Dendritic cell treated with granulocyte-macrophage colony-stimulating factor and Interleukin-4, amounts not matched to agents 40 ng/mL and 50 ng/mL, for 4 days (primary cell): ENCODE measurements around the gene PARL.

Experiments
- H3K27ac Mint-ChIP-seq: one replicate; pipeline ENCODE4 v1.8.0; 2022; ENCODE audit warnings: mild to moderate bottlenecking, mixed read lengths
- H3K27me3 Mint-ChIP-seq: one replicate; pipeline ENCODE4 v1.8.0; 2022; ENCODE audit warnings: mild to moderate bottlenecking, mixed read lengths
- H3K36me3 Mint-ChIP-seq: one replicate; pipeline ENCODE4 v1.8.0; 2022; ENCODE audit warnings: low read depth, mixed read lengths
- H3K4me1 Mint-ChIP-seq: one replicate; pipeline ENCODE4 v1.8.0; 2022; ENCODE audit warnings: low read depth, mixed read lengths
- H3K4me3 Mint-ChIP-seq: one replicate; pipeline ENCODE4 v1.8.0; 2022; ENCODE audit warnings: mild to moderate bottlenecking, moderate library complexity, mixed read lengths
- H3K9me3 Mint-ChIP-seq: one replicate; pipeline ENCODE4 v1.8.0; 2022; ENCODE audit warnings: mixed read lengths
- intact Hi-C: fragments of 100-400 bp; cut with micrococcal nuclease; formaldehyde crosslinking; loops from one replicate; pipeline ENCODE4 v1.15.0; 2022

Gene PARL

DNA sequence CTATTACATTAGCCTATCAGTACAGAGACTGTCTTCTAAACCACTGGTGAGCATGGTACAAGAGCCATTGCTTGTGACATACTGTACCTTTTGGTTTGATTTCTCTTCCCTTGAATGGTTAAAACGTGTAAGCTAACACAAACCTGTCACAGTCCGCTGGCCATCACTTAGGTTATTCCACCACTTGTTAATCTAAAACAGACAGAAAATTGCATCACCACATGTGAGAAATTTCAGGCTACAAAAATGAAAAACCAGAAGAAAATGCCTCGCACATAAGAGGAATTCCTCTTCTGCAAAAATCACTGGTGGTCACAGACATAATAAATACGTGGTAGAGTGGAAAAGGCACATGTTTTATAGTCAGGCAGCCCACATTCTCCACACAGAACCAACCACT is 22.1 kb downstream of the PARL start:
- Mint-ChIP-seq H3K36me3 (peaks cover 95% of the 10 kb centered on the region), H3K9me3 (no peaks in the 10 kb centered on the region), H3K27me3 (no peaks in the 10 kb centered on the region), H3K4me3 (no peak overlapping the region), H3K4me1 (no peaks in the 10 kb centered on the region), H3K27ac (no peak overlapping the region)
- intact Hi-C loops: no loop called here

DNA sequence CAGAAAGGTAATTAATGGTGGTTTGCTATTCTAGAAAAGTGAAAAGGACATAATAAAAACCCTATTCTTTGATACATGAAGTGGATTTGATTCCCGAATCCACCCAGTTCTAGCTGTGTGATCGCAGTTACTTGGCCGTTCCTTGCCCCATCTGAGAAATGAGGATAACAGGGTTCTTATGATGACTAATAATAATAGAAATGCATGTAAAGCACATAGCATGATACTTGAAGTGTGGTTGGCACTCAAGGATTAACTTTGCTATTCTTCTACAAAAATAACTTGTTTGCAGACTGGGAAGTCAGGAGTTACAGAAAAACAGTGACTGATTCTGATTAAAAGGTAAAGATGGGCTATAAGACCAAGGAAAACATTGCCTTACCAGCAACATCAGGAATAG is 26.8 kb downstream of the PARL start:
- Mint-ChIP-seq H3K27me3 (no peaks in the 10 kb centered on the region), H3K4me3 (no peak overlapping the region), H3K4me1 (peaks cover 10% of the 10 kb centered on the region), H3K36me3 (peaks cover 93% of the 10 kb centered on the region), H3K27ac (no peak overlapping the region), H3K9me3 (no peaks in the 10 kb centered on the region)
- intact Hi-C loops: no loop called here

DNA sequence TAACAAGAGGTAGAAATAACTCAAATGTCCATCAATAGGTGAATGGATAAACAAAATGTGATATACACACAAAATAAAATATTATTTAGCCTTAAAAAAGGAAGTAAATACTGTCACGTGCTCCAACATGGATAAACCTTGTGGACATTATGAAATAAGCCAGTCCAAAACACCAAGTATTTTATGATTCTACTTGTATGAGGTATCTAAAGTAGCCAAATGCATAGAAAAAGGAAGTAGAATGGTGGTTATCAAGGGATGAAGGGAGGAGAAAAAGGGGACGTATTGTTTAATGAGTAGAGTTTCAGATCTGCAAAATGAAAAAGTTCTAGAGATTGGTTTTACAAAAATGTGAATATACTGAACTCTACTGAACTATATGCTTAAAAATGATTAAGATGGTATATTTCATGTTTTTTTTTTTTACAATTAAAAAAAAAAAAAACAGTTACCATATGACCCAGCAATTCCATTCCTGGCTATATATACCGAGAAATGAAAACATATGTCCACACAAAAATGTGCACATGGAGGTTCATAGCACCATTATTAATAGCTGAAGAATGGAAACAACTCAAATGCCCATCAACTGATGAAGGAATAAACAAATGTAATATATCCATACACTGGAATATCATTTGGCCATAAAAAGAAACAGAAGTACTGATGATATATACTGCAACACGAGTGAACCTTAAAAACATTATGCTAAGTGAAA is 30.2 kb downstream of the PARL start:
- no peak overlapping the region for H3K4me3 Mint-ChIP-seq
- H3K27me3 Mint-ChIP-seq: no peaks in the 10 kb centered on the region
- peaks cover 93% of the 10 kb centered on the region for H3K36me3 Mint-ChIP-seq
- H3K4me1 Mint-ChIP-seq: peaks cover 10% of the 10 kb centered on the region
- no peaks in the 10 kb centered on the region for H3K9me3 Mint-ChIP-seq
- intact Hi-C loops: no loop called here
- no peak overlapping the region for H3K27ac Mint-ChIP-seq

DNA sequence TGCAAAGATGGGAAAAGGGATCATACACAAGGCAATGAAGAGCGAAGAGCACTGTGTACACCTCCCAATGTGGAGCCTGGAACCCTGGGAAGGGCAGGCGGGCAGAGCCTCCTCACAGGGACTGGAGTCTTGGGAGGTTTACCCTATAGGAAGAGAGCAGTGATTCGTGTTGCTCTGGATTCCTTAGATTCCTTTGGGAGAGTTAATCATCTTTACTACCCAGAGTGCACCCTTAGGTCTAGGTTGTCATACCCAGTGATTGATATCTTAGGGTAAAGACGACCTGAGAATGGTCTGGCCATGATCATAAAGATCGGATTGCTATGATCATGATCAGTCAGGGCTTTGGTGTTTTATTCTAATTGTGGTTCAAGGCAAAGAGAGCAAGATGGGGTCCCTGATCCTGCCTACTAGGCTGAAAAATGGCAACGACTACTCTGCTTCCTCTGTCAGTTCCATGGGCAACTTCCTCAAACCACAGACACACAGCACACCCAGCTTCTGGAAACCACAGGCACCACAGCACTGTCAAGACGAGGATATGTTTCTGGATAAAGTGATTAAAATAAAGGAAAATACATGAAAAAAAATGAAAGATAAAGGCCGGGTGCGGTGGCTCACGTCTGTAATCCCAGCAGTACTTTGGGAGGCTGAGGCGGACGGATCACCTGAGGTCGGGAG is 38.9 kb downstream of the PARL start:
- H3K4me3 Mint-ChIP-seq: no peak overlapping the region
- peaks cover 93% of the 10 kb centered on the region for H3K36me3 Mint-ChIP-seq
- no peaks in the 10 kb centered on the region for H3K27me3 Mint-ChIP-seq
- no peaks in the 10 kb centered on the region for H3K9me3 Mint-ChIP-seq
- peaks cover 10% of the 10 kb centered on the region for H3K4me1 Mint-ChIP-seq
- H3K27ac Mint-ChIP-seq: peak overlapping the region; percentile 65
- intact Hi-C loops: loop anchor here (5.0 kb wide), 1 partner anchor 37 kb away; the partner anchor contains the start of gene PARL

DNA sequence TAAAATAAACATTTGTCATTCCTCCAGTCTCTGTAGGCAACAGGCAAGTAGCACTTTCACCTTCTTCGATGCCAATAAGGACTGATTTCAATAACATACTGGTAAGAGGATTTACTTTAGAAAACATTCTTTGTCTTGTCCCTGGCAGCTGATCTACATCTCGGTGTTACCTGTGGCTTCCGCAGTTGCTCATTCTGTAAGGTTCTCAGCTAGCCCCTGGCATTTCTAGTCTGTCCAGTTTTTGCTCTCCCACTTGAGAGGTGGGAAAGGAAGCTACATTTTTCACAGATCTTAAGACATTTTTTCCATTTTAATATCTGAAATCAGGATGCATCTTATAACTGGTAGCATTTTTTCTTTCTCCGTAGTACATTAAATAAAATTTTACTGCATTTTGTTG is 39.6 kb downstream of the PARL start:
- Mint-ChIP-seq H3K27ac (peak overlapping the region; percentile 65), H3K4me1 (peaks cover 10% of the 10 kb centered on the region), H3K4me3 (no peak overlapping the region), H3K9me3 (no peaks in the 10 kb centered on the region), H3K36me3 (peaks cover 92% of the 10 kb centered on the region), H3K27me3 (no peaks in the 10 kb centered on the region)
- intact Hi-C loops: loop anchor here (5.0 kb wide), 1 partner anchor 37 kb away; the partner anchor contains the start of gene PARL

DNA sequence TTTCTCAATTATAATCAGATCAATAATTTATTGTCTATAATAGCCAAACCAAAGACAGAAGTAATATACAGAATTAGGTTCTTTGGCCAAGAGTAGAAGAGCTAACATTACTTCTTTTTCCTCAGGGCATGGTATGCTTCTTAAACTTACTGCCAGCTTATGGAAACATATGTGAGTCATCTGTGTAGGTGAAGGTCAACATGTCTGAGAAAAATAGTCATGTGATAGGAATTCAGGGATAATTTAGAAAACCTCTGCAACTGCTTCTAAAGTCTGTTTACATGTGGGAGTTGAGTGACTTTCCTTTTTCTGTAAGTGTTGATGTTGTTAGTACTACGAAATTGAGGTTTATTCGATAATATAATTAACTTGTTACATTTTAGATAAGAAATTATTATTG is 40.1 kb downstream of the PARL start:
- intact Hi-C loops: loop anchor here (5.0 kb wide), 1 partner anchor 38 kb away; the partner anchor contains the start of gene PARL
- Mint-ChIP-seq H3K36me3 (peaks cover 92% of the 10 kb centered on the region), H3K4me3 (no peak overlapping the region), H3K27ac (no peak overlapping the region), H3K9me3 (no peaks in the 10 kb centered on the region), H3K27me3 (no peaks in the 10 kb centered on the region), H3K4me1 (peaks cover 10% of the 10 kb centered on the region)

DNA sequence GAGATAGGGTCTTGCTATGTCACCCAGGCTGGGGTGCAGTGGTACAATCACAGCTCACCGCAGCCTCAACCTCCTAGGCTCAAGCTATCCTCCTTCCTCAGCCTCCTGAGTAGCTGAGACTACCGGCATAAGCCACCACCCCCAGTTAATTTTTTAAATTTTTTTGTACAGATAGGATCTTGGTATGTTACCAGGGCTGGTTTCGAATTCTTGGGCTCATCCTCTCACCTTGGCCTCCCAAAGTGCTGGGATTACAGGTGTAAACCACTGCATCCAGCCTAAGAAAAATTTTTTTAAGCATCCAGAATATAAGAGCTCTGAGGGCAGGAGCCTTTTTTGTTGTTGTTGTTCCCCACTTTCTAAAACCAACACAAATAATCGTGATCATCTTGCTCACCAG is 44.9 kb downstream of the PARL start:
- intact Hi-C loops: no loop called here
- Mint-ChIP-seq H3K4me1 (no peaks in the 10 kb centered on the region), H3K9me3 (no peaks in the 10 kb centered on the region), H3K4me3 (no peak overlapping the region), H3K36me3 (peaks cover 92% of the 10 kb centered on the region), H3K27ac (no peak overlapping the region), H3K27me3 (no peaks in the 10 kb centered on the region)

DNA sequence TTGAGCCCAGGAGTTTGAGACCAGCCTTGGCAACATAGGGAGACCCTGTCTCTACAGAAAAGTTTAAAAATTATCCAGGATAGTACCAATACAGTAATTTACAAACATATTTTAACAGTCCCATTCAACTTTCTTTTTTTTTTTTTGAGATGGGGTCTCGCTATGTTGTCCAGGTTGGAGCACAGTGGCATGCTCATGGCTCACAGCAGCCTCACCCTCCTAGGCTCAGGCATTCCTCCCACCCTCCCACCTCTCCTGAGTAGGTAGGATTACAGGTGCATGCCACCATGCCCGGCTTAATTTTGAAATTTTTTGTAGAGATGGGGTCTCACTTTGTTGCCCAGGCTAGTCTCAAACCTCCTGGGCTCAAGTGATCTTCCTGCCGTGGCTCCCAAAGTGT is 46.8 kb downstream of the PARL start:
- Mint-ChIP-seq H3K27ac (no peak overlapping the region), H3K9me3 (no peaks in the 10 kb centered on the region), H3K27me3 (no peaks in the 10 kb centered on the region), H3K36me3 (peaks cover 92% of the 10 kb centered on the region), H3K4me1 (no peaks in the 10 kb centered on the region), H3K4me3 (no peak overlapping the region)
- intact Hi-C loops: no loop called here

DNA sequence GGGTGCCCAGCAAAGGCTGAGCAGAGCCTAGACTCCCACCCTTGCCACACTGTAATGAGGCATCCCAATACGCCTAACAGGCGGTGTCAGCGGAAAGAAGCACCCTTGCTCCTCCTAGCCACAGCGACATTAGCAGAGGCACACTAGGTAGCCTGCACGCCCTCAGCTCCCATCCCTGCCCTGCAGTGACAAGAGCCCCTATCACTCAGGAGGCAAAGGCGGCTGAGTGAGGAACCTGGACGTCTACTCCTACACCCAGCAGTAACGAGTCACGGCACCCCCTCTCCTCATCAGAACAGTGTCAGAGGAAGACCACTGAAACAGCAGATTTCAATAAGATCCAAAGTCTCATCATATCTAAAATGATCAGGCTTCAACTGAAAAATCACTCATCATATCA is 47.3 kb downstream of the PARL start:
- Mint-ChIP-seq H3K4me1 (no peaks in the 10 kb centered on the region), H3K36me3 (peaks cover 92% of the 10 kb centered on the region), H3K27ac (no peak overlapping the region), H3K4me3 (no peak overlapping the region), H3K27me3 (no peaks in the 10 kb centered on the region), H3K9me3 (no peaks in the 10 kb centered on the region)
- intact Hi-C loops: no loop called here

DNA sequence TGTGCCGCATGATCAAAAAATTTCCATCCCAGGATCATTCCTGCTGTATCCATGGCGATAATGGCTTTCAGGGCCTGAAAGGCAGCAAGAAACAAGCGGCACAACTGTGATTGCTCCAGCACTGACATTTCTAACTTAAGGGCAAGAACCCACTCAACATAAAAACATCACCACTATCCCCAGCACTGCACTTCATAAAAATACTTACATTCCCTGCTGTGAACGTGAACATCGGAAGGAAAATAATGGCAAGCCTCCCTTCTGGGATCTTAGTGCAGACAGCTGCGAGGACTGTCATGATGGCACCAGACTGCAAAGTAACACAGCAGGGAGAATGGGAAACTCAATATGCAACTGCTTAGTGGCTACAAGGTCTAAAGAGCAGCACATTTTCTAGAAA is 51.2 kb downstream of the PARL start:
- Mint-ChIP-seq H3K36me3 (peaks cover 95% of the 10 kb centered on the region), H3K9me3 (no peaks in the 10 kb centered on the region), H3K4me3 (no peak overlapping the region), H3K4me1 (no peaks in the 10 kb centered on the region), H3K27ac (no peak overlapping the region), H3K27me3 (no peaks in the 10 kb centered on the region)
- intact Hi-C loops: no loop called here

DNA sequence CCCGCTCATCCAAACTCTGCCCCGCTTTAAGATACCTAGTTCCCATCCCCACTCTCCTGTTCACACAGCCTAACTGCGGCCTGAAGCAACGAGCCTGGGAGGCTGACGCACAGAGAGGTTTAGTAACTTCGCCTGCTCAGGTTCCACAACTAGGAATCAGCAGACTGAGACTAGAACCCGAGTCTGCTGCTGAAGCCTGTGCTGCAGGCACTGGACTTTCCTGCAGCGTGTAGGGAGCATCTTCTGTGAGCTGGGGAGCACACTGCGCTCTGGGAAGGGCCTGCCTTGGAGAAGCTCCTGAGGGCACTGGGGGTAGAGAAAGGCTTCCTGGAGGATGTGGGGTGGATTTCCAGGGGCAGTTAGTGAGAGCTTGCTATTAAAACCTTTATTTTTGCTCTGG is 54.5 kb downstream of the PARL start:
- Mint-ChIP-seq H3K27ac (no peak overlapping the region), H3K4me1 (peaks cover 17% of the 10 kb centered on the region), H3K9me3 (no peaks in the 10 kb centered on the region), H3K4me3 (no peak overlapping the region), H3K36me3 (peaks cover 88% of the 10 kb centered on the region), H3K27me3 (no peaks in the 10 kb centered on the region)
- intact Hi-C loops: no loop called here

DNA sequence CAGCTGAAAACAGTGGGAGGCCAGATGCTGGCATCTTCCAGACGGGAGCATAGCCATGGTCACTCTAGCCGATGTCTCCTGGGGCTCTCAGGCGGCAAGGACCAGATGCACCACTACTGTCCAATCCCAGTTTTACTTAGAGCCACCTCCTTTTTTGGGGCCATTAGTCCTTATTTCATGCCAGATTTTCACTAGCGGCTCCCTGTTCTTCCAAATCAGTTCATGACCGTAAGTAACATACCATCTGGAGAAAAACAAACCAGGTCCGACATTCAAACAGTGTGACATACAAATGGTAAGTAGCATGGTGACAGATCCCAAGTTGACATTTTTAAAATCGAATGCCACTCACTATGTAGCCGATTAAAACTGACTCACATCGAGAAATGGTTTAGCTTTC is 55.2 kb downstream of the PARL start:
- H3K27ac Mint-ChIP-seq: no peak overlapping the region
- no peak overlapping the region for H3K4me3 Mint-ChIP-seq
- peaks cover 82% of the 10 kb centered on the region for H3K36me3 Mint-ChIP-seq
- peaks cover 6% of the 10 kb centered on the region for H3K27me3 Mint-ChIP-seq
- peaks cover 23% of the 10 kb centered on the region for H3K4me1 Mint-ChIP-seq
- H3K9me3 Mint-ChIP-seq: no peaks in the 10 kb centered on the region
- intact Hi-C loops: loop anchor here (10.0 kb wide), 1 partner anchor 55 kb away; the partner anchor contains the start of gene PARL

DNA sequence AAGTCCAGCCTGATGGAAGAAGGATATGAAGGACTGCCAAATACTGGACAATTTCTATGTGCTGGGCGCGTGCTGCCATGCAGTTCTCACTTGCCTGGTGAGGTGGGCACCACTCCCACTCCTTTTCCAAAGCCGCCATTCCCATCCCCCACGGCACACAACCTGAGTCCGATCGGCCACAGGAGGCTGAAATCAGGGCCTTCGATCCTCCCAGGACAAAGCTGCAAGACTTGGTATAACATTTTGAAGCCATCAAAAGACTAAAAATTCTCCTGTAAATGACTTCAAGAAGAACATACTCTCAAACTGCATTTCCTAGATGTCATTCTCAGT is 56.2 kb downstream of the PARL start:
- intact Hi-C loops: loop anchor here (10.0 kb wide), 1 partner anchor 56 kb away; the partner anchor contains the start of gene PARL
- H3K36me3 Mint-ChIP-seq: peaks cover 72% of the 10 kb centered on the region
- no peaks in the 10 kb centered on the region for H3K9me3 Mint-ChIP-seq
- H3K4me3 Mint-ChIP-seq: no peak overlapping the region
- no peak overlapping the region for H3K27ac Mint-ChIP-seq
- peaks cover 30% of the 10 kb centered on the region for H3K4me1 Mint-ChIP-seq
- H3K27me3 Mint-ChIP-seq: peaks cover 15% of the 10 kb centered on the region

DNA sequence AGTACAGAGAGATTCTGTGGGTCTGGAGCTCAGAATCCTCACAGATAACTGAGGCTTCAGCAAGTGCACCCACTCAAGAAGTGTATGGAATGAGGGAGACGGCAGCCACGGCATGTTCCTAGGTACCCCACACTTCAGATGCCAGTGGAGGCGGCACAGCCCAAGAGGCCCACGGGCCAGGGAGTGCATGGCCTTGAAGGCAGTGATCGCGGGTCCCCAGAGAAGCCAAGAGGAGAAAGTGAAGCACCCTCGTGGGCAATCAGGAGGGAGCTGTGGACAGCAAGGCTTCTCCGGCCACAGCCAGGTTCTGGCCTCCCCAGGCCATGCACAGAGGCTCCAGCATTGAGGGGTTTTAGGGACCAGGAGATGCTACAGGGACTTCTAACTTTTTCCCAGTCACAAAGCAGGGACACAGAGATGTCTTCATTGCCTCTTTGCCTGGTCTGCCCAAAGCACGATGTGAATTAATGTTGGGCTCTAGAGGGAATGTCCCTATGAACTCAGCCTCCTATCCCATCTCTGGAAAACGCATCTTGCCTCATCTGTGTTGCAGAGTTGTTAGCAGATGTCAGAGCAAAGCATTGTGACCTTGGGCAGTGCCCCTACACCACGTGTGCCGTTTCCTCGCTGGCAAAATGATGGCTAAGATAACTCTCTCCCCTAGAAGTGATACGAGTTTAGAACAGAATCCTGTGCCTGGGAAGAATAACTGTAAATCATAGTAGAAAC is 56.7 kb downstream of the PARL start:
- Mint-ChIP-seq H3K9me3 (no peaks in the 10 kb centered on the region), H3K4me3 (no peak overlapping the region), H3K36me3 (peaks cover 67% of the 10 kb centered on the region), H3K27ac (peak overlapping the region; percentile 41), H3K4me1 (peaks cover 30% of the 10 kb centered on the region), H3K27me3 (peaks cover 15% of the 10 kb centered on the region)
- intact Hi-C loops: loop anchor here (10.0 kb wide), 1 partner anchor 57 kb away; the partner anchor contains the start of gene PARL
